Renal pelvis (tissue), 12 donors: ENCODE data around the gene CLEC10A. TPM values are rescaled to one million over a fixed set of nuclear protein-coding genes. Genes with fewer than 3 reads are reported as not detected.
"Not testable (repeated sequence)": the region's sequence is repeated elsewhere in the genome, so short reads cannot be mapped to it uniquely, and the experiment has no call there.

ENCODE experiments used
- DNase-seq: peaks from one replicate; pipeline ENCODE4 v3.0.0-alpha.2; 2013
- long read RNA-seq, 16 experiments: transcript quantifications; one replicate each; lab custom pipeline, GENCODE V29; 2026
- polyA plus RNA-seq, 3 donors: library from polyadenylated mRNA; unstranded; fragments of 120-200 nt; gene quantifications; one replicate each; pipeline ENCODE4 v1.2.1, GENCODE V29; 2013; ENCODE audit not compliant: insufficient read length in 3 of 3

CLEC10A gene
- 1 to 10 TPM in 2 of 3 donors, under 1 TPM in 1; 0.86 to 1.3 (median 1.1) TPM for polyA plus RNA-seq
- long read RNA-seq, donor 1: 0 reads
- long read RNA-seq, donor 2: 0 reads
- long read RNA-seq, donor 3: 0 reads
- long read RNA-seq, donor 4, partial matches to known transcripts: 0 of 1 reads
- long read RNA-seq, donor 4, other reads (novel, unspliced or antisense): 0 of 1 reads
- long read RNA-seq, donor 5: 0 reads
- long read RNA-seq, donor 6, partial matches to known transcripts: 0 of 2 reads
- long read RNA-seq, donor 6, other reads (novel, unspliced or antisense): 0 of 2 reads
- long read RNA-seq, donor 7, partial matches to known transcripts: 0 of 4 reads
- long read RNA-seq, donor 7, other reads (novel, unspliced or antisense): 0 of 4 reads
- long read RNA-seq, donor 8: 0 reads
- long read RNA-seq, donor 9, partial matches to known transcripts: 0 of 1 reads
- long read RNA-seq, donor 9, other reads (novel, unspliced or antisense): 0 of 1 reads
- long read RNA-seq, donor 10: 0 reads
- long read RNA-seq, donor 11: 0 reads
- long read RNA-seq, donor 12, partial matches to known transcripts: 0 of 1 reads
- long read RNA-seq, donor 12, other reads (novel, unspliced or antisense): 0 of 1 reads
- long read RNA-seq, donor 13: 0 reads
- long read RNA-seq, donor 14: 0 reads
- long read RNA-seq, donor 15: 0 reads
- long read RNA-seq, donor 16: 0 reads

- DNase-seq: no peak
Measured at GRCh38 chr17:7079581-7080455, at the start of gene CLEC10A. TSS of gene CLEC10A (minus strand) at chr17:7080251. CDS start at chr17:7078812, 1,439 bp downstream.

GRCh38 chr17:7129311-7129710, 49.3 kb upstream of the CLEC10A start:
- DNase-seq: no peak

GRCh38 chr17:7128160-7128559, 48.1 kb upstream of the CLEC10A start:
- DNase-seq: no peak

GRCh38 chr17:7127501-7127900, 47.5 kb upstream of the CLEC10A start:
- not testable (repeated sequence) for DNase-seq

- not testable (repeated sequence) for DNase-seq
Measured at GRCh38 chr17:7126386-7126785, 46.3 kb upstream of the CLEC10A start.

- no peak for DNase-seq
Measured at GRCh38 chr17:7124923-7125322, 44.9 kb upstream of the CLEC10A start.

- no peak for DNase-seq
Measured at GRCh38 chr17:7123844-7124243, 43.8 kb upstream of the CLEC10A start.

- no peak for DNase-seq
Measured at GRCh38 chr17:7122381-7122780, 42.3 kb upstream of the CLEC10A start.

- DNase-seq: not testable (repeated sequence)
Measured at GRCh38 chr17:7120635-7121034, 40.6 kb upstream of the CLEC10A start.

GRCh38 chr17:7120123-7120522, 40.1 kb upstream of the CLEC10A start:
- DNase-seq: no peak

GRCh38 chr17:7119314-7119713, 39.3 kb upstream of the CLEC10A start:
- no peak for DNase-seq

GRCh38 chr17:7114875-7115614, 35.0 kb upstream of the CLEC10A start:
- DNase-seq: no peak

GRCh38 chr17:7114241-7114874, 34.3 kb upstream of the CLEC10A start, which contains the start of gene ASGR2:
TSS of gene ASGR2 (minus strand) at chr17:7114822. CDS start at chr17:7114240, 582 bp downstream.
- no peak for DNase-seq

- no peak for DNase-seq
Measured at GRCh38 chr17:7113273-7114071, 33.4 kb upstream of the CLEC10A start.

GRCh38 chr17:7112510-7113108, 32.6 kb upstream of the CLEC10A start:
- no peak for DNase-seq

GRCh38 chr17:7111784-7112509, 31.9 kb upstream of the CLEC10A start:
- no peak for DNase-seq

GRCh38 chr17:7110617-7111306, 30.7 kb upstream of the CLEC10A start:
- no peak for DNase-seq
